ENCODE measurements around the gene GBX2.

Gene GBX2

DNA sequence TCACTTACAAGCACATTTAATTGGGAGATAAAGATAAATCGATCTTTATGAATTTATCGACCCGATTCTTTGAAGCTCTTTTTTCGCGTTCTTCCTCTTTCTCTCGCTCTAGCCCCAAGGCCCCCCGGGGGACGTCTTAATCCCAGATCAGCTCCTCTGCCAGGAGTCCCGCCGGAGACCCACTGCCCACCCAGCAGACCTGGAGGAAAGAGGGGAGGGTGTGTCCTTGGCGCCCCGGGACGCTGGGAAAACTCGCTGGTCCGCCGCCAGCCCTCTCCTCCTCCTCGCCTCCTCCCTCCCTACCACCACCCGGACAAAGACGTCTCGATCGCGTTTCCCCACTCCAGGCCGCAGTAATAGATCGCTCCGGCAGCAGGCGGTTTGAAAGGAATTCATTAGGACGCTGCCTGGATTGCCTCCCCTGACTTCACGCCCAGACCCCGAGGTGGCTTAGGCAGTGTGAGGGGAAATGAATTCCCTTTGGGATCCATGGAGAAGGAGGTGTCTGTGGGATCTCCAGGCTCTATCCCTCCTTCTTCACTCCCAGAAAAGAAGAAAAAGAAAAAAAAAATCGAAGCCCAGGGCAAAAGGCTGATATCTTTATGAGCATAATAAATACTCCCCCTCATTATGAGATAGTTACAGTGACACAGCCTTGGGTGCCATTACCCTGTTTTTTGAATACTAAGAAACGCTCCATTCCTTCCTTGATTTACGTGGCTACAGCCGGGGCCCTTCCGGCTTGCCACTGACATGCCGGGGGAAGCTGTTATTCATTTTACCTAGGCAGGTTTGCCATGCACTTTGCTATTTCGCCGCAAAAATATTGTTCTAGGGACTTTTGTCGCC is 1.8 kb upstream of the GBX2 start:
- no peak for DNase-seq (ENCODE audit: low read depth in 4 of 4, low spot score in 1 of 4)

DNA sequence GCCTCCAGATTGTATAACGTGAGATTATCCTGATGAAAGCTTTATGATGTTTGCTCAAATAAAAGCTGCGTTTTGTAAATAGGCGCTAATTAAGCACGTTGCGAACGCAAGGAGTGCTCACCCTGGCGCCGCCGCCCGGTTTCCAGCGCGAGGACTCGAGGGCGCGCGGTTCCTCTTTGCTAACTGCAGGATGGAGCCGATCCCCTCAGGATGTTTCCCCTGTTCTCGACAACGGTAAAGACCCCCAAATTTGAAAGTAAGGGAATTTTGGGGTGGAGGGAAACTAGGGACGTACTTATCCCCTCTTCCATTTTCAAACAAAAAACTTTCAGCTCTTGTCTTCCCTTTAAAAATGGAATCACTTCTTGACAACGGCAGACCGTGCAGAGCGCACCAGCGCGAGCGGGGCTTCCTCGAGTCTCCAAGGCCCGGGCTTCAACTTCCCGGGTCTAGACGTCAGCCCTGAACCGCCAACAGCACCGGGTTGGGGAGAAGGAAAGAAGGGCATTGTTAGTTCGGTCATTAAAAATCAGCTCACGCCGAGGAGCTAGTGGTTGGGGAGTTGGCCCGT is 1.1 kb upstream of the GBX2 start:
- no peak for DNase-seq (ENCODE audit: low read depth in 4 of 4, low spot score in 1 of 4)

DNA sequence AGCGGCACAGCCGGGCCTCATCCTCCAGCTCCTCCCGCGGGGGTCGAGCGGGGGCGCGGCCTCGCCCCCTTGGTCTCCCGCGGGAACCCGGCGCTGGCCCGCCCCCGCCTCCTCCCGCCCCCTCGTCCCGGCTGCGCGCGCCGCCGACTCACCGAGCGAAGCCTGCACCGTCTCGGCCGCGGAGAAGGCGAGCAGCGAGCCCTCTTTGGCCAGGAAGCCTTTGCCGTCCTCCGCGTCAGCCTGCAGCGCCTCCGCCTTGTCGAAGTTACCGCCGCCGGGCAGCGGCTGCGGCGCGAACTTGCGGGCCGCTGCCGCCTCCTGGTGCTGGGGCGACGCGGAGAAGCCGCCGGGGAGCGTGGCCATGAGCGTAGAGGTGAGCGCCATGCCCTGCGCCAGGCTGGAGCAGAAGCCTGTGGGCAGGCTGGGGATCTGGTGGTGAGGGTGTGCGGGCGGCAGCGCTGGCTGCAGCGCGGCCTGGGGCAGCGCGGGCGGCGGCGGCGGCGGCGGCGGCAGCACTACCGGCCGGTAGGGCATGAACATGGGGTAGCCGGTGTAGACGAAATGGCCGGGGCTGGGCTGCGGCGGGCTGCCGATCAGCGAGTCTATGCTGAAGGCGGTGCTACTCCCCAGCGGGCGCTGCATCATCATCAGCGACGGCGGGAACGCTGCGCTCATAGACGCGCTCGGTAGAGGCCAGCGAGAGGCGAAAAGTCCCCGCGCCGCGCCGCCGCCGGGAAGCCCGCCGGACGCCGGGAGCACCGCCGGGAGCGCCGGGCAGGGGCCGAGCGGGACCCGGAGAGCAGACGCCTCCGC is 683 bp downstream of the GBX2 start:
- DNase-seq (ENCODE audit: low read depth in 4 of 4, low spot score in 1 of 4), result no peak

DNA sequence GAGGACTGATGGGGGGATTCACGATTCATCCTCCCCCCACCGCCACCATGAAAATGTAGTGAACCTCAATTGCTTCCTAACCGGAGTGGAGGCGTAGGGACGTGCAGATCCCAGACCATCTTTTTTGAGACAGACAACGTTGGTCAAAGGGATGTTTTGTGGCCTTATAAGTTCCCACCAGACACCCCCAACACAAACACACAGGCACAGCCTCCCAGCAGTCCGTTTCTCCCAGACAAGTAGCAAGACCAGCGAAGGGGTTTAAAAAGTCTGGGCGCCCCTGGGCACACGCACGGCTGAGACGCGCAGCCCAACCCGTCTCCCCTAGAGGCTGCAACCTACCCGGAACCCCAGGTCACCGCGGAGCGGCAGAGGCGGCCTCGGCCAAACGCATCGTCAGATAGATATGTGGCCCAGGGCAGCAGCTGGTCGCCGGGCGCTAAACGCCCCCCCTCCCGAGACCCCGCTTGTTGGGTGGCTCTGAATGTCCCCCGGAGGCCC is 1.3 kb downstream of the GBX2 start:
- DNase-seq (ENCODE audit: low read depth in 4 of 4, low spot score in 1 of 4), result no peak

DNA sequence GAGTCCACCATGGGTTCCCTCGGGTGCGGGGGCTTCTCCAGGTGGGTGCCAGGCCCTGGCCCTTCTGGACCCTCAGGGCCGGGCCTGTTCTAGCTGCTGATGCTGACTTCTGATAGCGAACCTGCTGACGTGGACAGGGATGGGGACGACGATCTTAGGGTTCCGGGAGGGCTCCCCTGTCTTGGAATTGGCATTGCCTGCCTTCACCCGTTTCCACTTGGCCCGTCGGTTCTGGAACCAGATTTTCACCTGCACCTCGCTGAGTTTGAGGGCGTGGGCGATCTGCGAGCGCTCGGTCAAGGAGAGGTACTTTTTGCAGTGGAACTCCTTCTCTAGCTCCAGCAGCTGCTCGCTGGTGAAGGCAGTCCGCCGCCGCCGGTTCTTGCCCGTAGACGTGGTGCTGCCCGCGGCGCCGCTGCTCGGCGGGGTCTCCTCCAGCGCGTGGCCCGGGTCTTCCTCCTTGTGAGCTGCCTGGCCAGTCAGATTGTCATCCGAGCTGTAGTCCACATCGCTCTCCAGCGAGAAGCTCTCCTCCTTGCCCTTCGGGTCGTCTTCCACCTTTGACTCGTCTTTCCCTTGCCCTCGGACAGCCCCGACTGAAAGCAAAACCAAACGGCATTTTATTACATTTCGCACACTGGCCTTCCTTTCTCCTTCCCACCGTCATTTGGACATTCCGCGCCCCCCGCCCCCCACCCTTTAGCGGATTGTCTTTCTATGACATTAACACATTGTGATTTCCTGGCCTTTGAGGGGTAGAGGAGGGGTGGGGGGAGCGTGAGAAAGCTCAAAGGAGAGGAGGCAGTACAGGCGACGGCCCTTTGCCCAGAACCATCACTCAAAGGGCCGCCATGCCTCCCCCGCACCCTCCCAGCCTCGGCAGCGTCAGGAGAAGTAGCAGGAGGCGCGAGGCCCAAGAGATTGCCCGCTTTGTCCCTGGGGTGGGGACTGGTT is 2.1 kb downstream of the GBX2 start:
- no peak for DNase-seq (ENCODE audit: low read depth in 4 of 4, low spot score in 1 of 4)

DNA sequence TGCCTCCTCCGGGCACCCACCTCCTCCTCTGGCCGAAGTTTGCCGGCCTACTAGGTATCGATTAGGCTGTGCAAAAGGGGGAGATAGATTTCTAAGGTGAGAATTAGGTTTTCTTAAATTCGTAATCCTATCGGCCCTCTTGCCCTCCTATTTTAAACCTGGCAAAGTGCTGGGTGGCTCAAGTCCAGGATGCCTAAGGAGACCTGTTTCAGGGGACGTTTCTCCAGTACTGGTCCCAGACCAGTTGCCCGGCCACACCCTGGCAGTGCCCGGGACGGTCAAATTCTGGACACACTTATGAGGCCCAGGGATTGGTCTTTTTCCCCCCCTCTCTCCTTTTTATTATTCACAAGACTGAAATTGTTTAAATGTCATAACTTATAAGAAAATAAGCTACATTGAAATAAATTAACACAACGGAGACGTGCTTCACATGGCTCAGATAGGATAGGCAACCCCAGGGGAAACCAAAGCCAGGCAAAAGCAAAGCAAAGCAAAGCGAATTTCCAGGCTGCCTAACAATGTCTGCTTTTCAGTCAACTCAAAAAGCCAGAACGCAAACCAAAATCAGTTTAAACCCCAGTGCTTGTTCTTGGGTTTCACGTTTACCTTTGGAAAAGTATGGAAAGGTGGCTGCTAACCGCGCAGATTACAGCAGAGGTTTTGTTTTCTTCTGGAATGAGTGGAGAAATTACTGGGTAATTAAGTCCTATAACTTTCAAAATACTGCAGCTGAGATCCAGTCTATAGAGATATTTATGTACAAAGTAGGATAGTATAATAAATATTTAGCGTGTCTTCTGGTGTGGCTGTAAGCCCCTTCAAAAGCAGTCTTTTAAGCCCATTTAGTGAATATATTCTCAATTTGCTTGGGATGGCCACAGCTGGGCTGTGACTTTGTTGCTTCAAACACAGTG is 3.0 kb downstream of the GBX2 start:
- no peak for DNase-seq (ENCODE audit: low read depth in 4 of 4, low spot score in 1 of 4)

DNA sequence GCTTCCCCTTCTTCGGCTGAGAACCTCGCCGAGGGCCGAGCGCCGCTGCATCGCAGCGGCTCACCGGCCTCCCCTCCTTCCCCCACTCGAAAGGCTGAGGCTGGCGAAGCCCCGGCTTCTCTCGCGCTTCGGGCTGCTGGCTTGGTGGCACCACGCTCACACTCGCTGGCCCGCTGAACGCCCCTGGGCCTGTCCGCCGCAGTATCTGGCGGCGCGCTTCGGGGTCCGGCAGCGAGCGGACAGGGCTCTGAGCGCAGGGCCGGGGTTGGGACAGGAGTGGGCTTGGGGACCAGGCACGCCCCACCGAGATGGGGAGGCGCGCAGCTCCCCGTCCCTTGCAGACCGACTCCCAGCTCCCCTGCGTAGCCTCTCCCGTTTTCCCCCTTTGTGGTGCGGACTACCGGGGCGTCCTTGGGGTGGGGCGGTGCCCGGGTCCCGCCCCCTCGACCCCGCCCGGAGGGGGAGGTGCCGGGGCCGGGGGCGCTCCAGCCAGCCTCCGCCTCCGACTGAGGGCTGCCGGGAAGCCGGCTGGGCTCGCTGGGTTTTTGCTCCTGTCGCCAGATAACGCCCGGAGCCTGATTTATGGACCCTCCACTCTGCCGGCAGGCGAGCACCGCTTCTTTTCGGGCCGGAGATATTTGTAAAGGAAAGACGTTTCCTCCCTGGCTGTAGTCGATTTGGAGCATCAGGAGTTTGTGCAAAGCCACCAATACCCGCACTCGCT is 3.8 kb downstream of the GBX2 start:
- no peak for DNase-seq (ENCODE audit: low read depth in 4 of 4, low spot score in 1 of 4)

DNA sequence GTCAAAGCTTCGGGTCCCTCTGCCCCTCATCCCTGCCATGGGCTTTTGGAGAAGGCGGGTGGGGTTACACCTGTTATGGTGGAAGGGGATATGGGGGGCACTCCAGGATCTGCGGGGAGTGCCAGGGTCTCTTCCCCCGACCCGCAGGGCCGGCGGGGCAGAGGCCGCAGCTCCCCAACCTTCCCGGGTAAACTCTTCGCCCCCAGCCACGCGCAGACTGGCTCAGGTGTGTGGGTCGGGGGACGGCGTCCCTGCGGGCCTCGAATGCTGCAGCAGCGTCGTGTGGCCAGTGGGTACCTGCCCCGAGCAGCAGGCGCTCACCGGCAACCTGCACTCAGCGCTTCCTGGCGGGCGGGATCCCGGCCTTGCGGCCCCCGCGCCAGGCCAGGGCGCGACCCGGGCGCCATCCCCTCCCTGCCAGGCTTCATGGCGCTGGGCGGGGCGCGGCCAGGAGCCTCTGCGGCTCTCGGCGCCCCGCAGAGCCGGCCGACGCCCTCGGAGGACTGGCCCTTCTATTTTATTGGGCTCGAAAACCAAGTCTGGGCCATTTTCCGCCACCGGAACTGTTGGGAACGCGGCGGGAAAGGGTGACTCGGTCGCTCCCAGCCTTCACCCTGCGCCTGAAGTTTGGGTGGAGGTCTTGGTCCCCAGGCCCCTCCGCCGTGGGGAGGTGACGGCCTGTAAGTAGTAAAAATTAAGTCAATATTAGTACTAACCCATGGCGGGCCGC is 4.5 kb downstream of the GBX2 start:
- no peak for DNase-seq (ENCODE audit: low read depth in 4 of 4, low spot score in 1 of 4)

DNA sequence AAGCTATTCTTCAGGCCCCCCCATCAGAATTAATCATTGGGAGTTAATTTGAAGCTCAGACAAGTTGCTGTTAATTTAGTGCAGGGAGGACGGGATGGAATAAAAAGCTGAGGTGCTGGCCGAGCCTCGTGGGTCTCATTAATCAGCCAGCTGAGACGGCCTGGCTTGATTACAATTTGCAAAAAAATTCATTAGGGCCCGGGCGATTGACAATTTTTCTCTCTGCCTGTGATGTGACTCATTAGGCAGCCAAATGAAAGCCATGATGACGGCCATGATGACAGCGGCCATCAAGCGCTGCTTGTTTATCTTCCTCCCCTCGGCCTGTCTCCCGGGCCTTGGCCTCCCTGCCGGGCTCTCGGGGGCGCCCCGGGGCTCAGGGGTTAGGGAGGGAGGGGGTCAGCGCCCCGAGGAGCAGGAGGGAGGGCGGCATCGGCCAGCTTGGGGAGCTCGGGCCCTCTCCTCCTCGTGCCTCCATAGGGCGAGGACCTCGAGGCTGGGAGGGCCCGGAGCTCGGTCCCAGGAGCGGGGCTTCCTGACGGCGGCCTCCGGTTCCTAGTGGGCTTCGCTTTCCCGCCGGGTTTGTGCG is 5.2 kb downstream of the GBX2 start:
- no peak for DNase-seq (ENCODE audit: low read depth in 4 of 4, low spot score in 1 of 4)

DNA sequence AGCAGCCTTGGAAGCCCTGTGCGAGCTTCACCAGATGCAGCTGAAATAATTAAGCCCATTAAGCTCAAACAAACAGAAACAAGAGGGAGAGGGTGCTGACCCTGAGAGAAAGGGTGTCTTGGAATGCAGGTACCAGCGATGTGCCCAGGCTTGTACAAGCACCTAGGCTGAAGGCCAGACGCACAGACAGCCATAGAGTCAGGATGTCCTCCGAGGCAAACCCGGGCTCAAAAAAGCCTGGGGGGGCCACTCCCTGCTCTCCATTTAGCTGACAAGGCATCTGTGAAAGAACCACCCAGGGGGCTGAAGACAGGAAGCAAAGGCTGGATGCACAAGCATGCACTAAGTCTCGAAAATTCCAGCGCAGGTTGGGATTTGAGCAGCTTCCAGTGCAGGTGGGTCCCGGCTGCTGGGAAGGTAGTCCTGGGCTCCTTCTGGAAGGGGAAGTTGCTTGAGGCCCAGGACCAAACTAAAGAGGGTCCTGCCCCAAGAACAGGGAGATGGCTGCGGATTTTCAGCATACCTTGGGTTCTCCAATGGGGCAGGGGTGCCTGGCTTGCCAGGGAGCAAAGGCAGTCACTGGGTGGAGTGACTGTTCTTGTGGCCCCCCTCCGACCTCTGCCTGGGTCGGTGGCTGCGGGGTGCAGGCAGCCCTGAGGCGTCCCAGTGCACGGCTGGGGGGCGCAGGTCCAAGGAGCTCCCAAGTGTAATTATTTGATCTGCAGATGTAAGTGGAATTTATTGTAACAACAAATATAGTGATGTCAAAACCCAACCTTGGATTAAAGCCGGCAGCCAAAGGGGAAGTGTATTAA is 5.9 kb downstream of the GBX2 start:
- DNase-seq (ENCODE audit: low read depth in 4 of 4, low spot score in 1 of 4), result no peak

DNA sequence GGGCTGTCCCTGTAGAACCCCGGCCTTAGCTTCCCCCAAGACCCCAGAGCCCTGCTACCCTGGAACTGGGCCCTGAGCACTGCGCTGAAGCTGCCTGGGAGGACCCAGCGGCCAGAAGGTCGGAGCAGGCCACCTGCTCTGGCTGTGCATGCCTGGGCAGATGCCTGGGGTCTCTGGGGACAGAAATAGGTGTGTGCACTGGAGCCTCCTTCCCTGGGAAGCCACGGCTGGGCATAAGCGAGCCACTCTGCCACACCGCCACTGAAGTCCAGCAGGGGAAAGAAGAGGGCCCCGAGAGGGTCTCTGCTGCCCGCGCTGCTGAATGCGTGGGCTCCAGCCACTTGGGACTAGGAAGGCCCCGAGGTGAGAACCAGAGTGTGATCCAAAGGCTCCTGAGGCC is 6.7 kb downstream of the GBX2 start:
- DNase-seq (ENCODE audit: low read depth in 4 of 4, low spot score in 1 of 4), result no peak

DNA sequence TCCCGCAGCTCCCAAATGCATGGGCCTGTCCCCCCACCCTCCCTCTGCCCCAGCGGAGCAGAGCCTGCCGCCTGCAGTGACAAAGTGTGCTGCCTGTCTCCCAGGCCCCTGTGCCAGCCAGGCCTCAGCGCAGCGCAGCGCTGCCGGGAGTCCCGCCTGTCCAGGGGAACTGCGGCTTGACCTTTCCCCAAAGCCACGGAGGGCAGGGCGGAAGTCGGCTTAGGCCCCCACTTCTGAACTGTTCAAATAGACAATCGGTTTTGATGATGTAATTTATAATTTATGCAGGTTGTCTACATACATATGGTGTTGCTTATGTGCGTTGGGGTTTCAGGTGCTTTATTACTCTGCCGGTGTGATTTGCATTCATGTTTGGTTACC is 7.1 kb downstream of the GBX2 start:
- no peak for DNase-seq (ENCODE audit: low read depth in 4 of 4, low spot score in 1 of 4)

DNA sequence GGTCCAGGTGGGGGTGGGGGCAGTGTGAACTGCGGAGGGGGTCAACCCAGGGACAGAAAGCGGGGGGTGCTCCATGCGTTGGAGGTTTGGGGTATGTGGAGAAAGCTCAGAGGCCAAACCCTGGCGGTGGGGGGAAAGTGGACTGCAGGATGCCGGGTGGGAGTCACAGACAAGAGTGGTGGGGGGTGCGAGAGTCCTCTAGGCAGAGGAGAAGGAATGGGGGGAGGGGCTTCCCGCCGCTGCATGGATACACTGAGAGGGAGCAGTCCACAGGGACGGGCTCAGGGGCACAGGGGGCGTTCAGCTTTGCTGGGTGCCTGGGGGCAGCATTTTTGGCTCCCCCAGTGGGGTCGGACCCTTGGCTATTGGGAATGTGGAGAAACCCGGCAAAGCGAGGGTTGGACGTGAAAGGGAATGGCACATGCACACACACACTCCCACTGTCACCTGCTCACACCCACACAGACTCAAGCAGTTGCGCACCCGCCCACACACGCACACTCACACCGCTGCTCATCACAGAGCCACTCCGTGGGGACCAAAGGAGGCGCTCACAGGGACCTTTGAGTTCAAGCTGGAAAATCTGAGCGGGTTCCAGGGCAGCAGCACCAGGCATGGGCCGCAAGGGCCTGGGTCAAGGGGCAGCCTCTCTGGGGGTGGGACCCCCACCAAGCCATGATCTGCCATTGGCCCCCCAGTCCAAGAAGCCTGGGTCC is 7.7 kb downstream of the GBX2 start:
- no peak for DNase-seq (ENCODE audit: low read depth in 4 of 4, low spot score in 1 of 4)

DNA sequence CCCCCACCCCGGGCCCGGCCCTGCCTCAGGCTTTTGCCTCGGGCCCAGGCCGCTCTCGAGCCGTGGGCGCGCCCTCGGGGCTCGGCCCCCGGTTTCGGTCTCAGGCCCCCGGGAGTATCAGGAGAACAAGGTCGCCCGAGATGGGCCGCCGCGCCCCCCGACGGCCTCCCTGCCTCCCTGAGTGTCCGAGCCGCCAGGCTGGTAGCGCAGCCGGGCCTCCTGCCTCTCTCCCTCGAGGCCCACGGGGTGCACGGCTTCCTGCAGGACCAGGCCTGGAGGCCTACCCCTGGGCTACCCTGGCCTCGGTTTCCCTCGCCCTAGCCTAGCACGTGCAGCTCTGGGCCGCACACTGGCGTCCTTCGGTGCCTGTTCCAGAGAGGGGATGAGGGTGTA is 8.4 kb downstream of the GBX2 start:
- DNase-seq (ENCODE audit: low read depth in 4 of 4, low spot score in 1 of 4), result no peak

DNA sequence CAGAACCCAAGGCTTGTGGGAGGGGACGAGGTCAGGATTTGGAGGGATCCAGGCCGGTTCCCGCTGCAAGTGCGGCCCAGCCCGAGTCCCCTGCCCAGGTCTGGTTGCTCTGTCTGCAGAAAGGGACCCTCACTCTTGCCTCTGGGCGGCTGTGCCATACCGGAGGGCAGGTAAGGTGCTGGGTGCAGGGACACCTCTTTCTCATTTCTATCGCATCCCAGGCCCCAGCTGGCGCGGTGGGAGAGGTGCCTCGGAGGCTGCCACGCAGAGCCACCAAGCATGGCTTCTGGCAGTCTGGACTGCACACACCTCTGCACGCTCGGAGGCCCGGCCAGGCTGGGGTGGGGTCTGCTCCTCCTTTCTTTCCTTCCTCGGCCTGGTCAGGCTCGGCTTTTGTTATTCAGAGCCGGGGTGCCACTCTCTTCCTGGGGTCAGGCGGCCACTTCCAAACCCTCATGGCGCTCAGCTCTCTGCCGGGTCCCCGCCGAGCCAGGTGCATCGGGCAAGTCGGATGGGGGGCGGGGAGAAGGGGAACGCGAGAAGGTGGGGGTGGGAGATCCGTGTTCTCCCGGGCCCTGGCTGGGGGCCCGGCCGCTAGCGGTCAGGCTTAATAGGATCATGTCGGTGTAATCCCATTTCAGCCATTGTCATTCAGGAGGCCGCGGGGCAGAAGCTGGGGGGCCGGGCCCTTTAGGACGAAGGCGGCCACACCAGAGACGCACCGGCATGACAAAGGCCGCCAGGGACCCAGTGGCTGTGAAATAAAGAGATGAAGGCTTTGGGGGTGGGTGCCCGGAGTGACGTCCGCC is 9.0 kb downstream of the GBX2 start:
- no peak for DNase-seq (ENCODE audit: low read depth in 4 of 4, low spot score in 1 of 4)
